Activated CD4-positive, alpha-beta T cell treated with anti-CD3 and anti-CD28 coated beads for 48 hours (primary cell): Measurements from ENCODE around the gene NAT8L.
"Not testable (repeated sequence)": the region's sequence is repeated elsewhere in the genome, so short reads cannot be mapped to it uniquely, and the experiment has no call there.

Experiments
- DNase-seq: peaks from one replicate; pipeline ENCODE4 v3.0.0-alpha.2; 2020

The NAT8L gene

GRCh38 chr4:2059046-2059725 is at the start of gene NAT8L:
TSS of gene NAT8L (plus strand) at chr4:2059327. CDS start at chr4:2059512, 185 bp downstream.
- no peak for DNase-seq

- DNase-seq: peak; percentile 62
These were observed 49.4 kb upstream of the NAT8L start for GRCh38 chr4:2009651-2010233.

- DNase-seq: no peak
These were observed 47.5 kb upstream of the NAT8L start for GRCh38 chr4:2011583-2011982.

GRCh38 chr4:2015008-2015407 is 44.1 kb upstream of the NAT8L start:
- DNase-seq: no peak

GRCh38 chr4:2021358-2022018 is 37.6 kb upstream of the NAT8L start:
- DNase-seq: not testable (repeated sequence)

GRCh38 chr4:2024683-2025082 is 34.4 kb upstream of the NAT8L start:
- no peak for DNase-seq

- DNase-seq: no peak
These were observed 33.3 kb upstream of the NAT8L start for GRCh38 chr4:2025817-2026216.

- not testable (repeated sequence) for DNase-seq
These were observed 32.0 kb upstream of the NAT8L start for GRCh38 chr4:2027120-2027519.

- DNase-seq: not testable (repeated sequence)
These were observed 28.0 kb upstream of the NAT8L start for GRCh38 chr4:2031161-2031560.

GRCh38 chr4:2036327-2036726 is 22.8 kb upstream of the NAT8L start:
- no peak for DNase-seq

- DNase-seq: no peak
These were observed 22.3 kb upstream of the NAT8L start for GRCh38 chr4:2036866-2037265.

- no peak for DNase-seq
These were observed 18.5 kb upstream of the NAT8L start for GRCh38 chr4:2040391-2041238.

- peak; percentile 92 for DNase-seq
These were observed 17.6 kb upstream of the NAT8L start for GRCh38 chr4:2041239-2042130.

- peak; percentile 46 for DNase-seq
These were observed 16.8 kb upstream of the NAT8L start for GRCh38 chr4:2042204-2042946.

- DNase-seq: no peak
These were observed 16.2 kb upstream of the NAT8L start for GRCh38 chr4:2042947-2043395.

GRCh38 chr4:2043396-2044118 is 15.6 kb upstream of the NAT8L start:
- no peak for DNase-seq

- DNase-seq: no peak
These were observed 15.0 kb upstream of the NAT8L start for GRCh38 chr4:2044119-2044485.

- no peak for DNase-seq
These were observed 14.3 kb upstream of the NAT8L start for GRCh38 chr4:2044542-2045517.

GRCh38 chr4:2045518-2045951 is 13.6 kb upstream of the NAT8L start:
- no peak for DNase-seq
